ENCODE data around the gene NRGN. TPM values are rescaled to one million over a fixed set of nuclear protein-coding genes. Genes with fewer than 3 reads are reported as not detected.

The NRGN gene
- total RNA-seq, 2 experiments from 2014 or later: 6.8 to 16.9 TPM

DNA sequence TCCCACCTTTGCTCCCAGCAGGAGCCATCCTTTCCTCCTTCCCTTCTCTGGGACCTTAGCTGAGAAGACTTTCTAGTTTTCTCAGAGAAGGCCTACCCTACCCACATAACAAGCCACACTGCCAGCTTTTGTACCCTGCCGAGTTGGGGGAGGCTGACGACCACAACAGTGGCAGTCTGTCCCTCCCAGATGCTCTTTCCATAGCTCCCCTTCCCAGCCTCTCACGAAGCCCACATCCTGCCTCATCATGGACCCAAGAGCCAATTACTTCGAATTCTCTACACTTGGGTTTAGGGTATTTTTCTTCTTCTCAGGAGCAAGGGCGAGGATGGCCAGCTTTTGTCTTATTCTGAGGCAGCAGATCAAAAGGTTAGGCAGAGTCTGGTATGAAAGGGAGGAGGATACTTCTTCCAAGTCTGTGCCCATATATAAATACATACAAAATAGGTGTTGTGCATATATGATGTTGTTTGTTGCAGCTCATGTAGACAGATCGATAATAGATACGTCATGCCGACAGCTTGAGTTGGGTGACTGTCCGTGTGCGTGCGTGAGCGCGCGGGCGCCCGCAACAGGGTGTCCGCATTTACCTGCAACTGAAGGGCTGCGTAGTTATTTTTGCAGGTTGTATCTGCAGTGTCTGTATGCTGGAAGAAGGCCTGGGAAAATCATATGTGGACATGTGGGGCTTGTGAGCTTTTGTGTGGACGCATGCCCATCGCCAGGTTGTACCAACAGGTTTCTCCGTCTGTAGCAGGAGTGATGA lies 846 bp upstream of the NRGN start:
- TF ChIP-seq, protein P1, sequence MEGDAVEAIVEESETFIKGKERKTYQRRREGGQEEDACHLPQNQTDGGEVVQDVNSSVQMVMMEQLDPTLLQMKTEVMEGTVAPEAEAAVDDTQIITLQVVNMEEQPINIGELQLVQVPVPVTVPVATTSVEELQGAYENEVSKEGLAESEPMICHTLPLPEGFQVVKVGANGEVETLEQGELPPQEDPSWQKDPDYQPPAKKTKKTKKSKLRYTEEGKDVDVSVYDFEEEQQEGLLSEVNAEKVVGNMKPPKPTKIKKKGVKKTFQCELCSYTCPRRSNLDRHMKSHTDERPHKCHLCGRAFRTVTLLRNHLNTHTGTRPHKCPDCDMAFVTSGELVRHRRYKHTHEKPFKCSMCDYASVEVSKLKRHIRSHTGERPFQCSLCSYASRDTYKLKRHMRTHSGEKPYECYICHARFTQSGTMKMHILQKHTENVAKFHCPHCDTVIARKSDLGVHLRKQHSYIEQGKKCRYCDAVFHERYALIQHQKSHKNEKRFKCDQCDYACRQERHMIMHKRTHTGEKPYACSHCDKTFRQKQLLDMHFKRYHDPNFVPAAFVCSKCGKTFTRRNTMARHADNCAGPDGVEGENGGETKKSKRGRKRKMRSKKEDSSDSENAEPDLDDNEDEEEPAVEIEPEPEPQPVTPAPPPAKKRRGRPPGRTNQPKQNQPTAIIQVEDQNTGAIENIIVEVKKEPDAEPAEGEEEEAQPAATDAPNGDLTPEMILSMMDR (conservative IDR thresholded peaks at IDR 0.05; ENCODE audit: low read length): no peak
- BruUV-seq (replicated peaks): no TSS peak
- POLR2A ChIA-PET: interaction anchor here (0.6 to 1.4 kb wide), 5 partner anchors 28 to 1467 kb away, joined by 3 to 7 read pairs (median 3); no protein-coding TSS in a partner anchor
- intact Hi-C loops (cut with micrococcal nuclease; ENCODE audit: unreplicated experiment): no loop called here
- Histone ChIP-seq H3K4me3 (ENCODE audit: low read depth, low read length, poor library complexity, severe bottlenecking) (peak overlapping the region; percentile 72), H3K9me3 (ENCODE audit: low read length) (no peaks in the 10 kb centered on the region), H3K4me1 (ENCODE audit: insufficient read depth, low read length, poor library complexity, severe bottlenecking) (peaks cover 20% of the 10 kb centered on the region), H4K20me1 (ENCODE audit: insufficient read depth, low read length) (no peaks in the 10 kb centered on the region; the same call in 1 of the 2 replicates), H3K36me3 (ENCODE audit: insufficient read depth, low read length) (no peaks in the 10 kb centered on the region), H3K27ac (ENCODE audit: low read depth, low read length, poor library complexity, severe bottlenecking) (no peak overlapping the region), H3K79me2 (ENCODE audit: insufficient read depth, low read depth, low read length) (no peaks in the 10 kb centered on the region), H3K9me2 (ENCODE audit: insufficient read depth, low read length) (no peaks in the 10 kb centered on the region), H2AFZ (ENCODE audit: low read length) (peak overlapping the region; percentile 63; the same call in 1 of the 2 replicates), H3K4me2 (ENCODE audit: low read length) (peak overlapping the region; percentile 83)
- DNase-seq (ENCODE audit: low spot score): no peak
- CTCF ChIA-PET (ENCODE audit: unreplicated experiment): no interaction called here

DNA sequence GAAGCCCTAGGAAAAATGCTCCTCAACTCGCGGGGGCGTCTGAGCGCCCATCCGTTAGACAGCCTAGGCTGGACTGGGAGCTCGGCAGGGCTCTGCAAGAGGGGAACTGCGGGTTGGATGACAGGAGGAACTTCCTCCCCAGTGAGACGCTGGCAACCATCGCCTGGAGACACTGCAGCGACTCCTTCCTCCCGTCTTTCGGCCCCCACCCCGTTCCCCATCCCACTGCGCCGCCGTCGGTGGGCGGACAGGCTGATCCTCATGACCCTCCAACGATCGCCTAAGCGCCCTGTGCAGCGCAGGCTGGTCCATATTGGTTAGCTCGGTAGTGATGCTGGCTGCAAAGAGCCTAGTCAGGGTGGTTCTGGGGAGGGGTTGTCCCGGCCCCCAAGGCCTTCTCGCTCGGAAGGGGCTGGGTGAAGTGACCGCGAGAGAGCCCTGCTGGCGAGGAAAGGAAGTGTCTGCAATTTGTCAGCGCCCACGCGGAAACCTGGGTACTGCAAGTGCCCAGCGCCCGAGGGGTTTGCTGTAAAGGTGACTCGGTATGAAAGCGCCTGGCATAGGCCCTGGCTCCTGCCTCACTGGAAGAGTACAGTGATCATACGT lies 638 bp downstream of the NRGN start:
- DNase-seq (ENCODE audit: low spot score): peak; percentile 64
- CTCF ChIA-PET (ENCODE audit: unreplicated experiment): interaction anchor here (0.6 kb wide), 1 partner anchor 61 kb away, joined by 3 read pairs; no protein-coding TSS in a partner anchor
- Histone ChIP-seq H3K36me3 (ENCODE audit: insufficient read depth, low read length) (no peaks in the 10 kb centered on the region), H3K9me2 (ENCODE audit: insufficient read depth, low read length) (no peaks in the 10 kb centered on the region), H3K4me1 (ENCODE audit: insufficient read depth, low read length, poor library complexity, severe bottlenecking) (peaks cover 20% of the 10 kb centered on the region), H3K79me2 (ENCODE audit: insufficient read depth, low read depth, low read length) (no peaks in the 10 kb centered on the region), H4K20me1 (ENCODE audit: insufficient read depth, low read length) (no peaks in the 10 kb centered on the region; the same call in 1 of the 2 replicates), H3K9me3 (ENCODE audit: low read length) (no peaks in the 10 kb centered on the region), H3K4me3 (ENCODE audit: low read depth, low read length, poor library complexity, severe bottlenecking) (peak overlapping the region; percentile 72), H3K4me2 (ENCODE audit: low read length) (peak overlapping the region; percentile 83), H3K27ac (ENCODE audit: low read depth, low read length, poor library complexity, severe bottlenecking) (no peak overlapping the region), H2AFZ (ENCODE audit: low read length) (peak overlapping the region; percentile 47)
- TF ChIP-seq EZH2phosphoT487 (IDR thresholded peaks at IDR 0.05; ENCODE audit: borderline replicate concordance, low read depth, low read length): no peak
- TF ChIP-seq, protein P1 (conservative IDR thresholded peaks at IDR 0.05; ENCODE audit: low read length): peak; percentile 70
- no TSS peak for BruUV-seq (replicated peaks)
- intact Hi-C loops (cut with micrococcal nuclease; ENCODE audit: unreplicated experiment): no loop called here
- POLR2A ChIA-PET: interaction anchor here (1.4 kb wide), 2 partner anchors 39 to 44 kb away, joined by 3 read pairs; no protein-coding TSS in a partner anchor

All from OCI-LY7 (cell line).